Calu3 (cell line): ENCODE data around the gene MCF2L2. TPM values are rescaled to one million over a fixed set of nuclear protein-coding genes. Genes with fewer than 3 reads are reported as not detected.

Experiments used
- BruUV-seq: library from RNA; stranded (reverse); fragments of 400-500 nt; replicated peaks from 2 replicates; lab custom pipeline; 2021; lab: Mats Ljungman, UMichigan
- CTCF ChIA-PET: fragments of 300-600 bp; sonication (Branson Sonifier 250); formaldehyde crosslinking; loops from one replicate; lab custom pipeline; 2022; ENCODE audit warnings: antibody characterized with exemption; lab: Charles Lee
- DNase-seq: peaks from one replicate; pipeline ENCODE4 v3.0.0; 2022
- H3K27ac Mint-ChIP-seq: one replicate; pipeline ENCODE4 v1.8.0; 2022; ENCODE audit warnings: mixed read lengths; ENCODE audit not compliant: unreplicated experiment
- H3K27me3 Mint-ChIP-seq: one replicate; pipeline ENCODE4 v1.8.0; 2022; ENCODE audit warnings: mixed read lengths; ENCODE audit not compliant: unreplicated experiment
- H3K36me3 Mint-ChIP-seq: one replicate; pipeline ENCODE4 v1.8.0; 2022; ENCODE audit warnings: mild to moderate bottlenecking, moderate library complexity, mixed read lengths; ENCODE audit not compliant: insufficient read depth, unreplicated experiment
- H3K4me1 Mint-ChIP-seq: one replicate; pipeline ENCODE4 v1.8.0; 2022; ENCODE audit warnings: mild to moderate bottlenecking, low read depth, mixed read lengths; ENCODE audit not compliant: unreplicated experiment
- H3K4me3 Mint-ChIP-seq: one replicate; pipeline ENCODE4 v1.8.0; 2022; ENCODE audit warnings: mild to moderate bottlenecking, low read depth, moderate library complexity, mixed read lengths; ENCODE audit not compliant: unreplicated experiment
- H3K9me3 Mint-ChIP-seq: one replicate; pipeline ENCODE4 v1.8.0; 2022; ENCODE audit warnings: low read depth, mixed read lengths; ENCODE audit not compliant: unreplicated experiment
- CTCF ChIP-seq: fragments of 200-600 bp; IDR thresholded peaks from one replicate; pipeline ENCODE4 v1.8.0; 2022; ENCODE audit warnings: antibody characterized with exemption; ENCODE audit not compliant: unreplicated experiment
- intact Hi-C: fragments of 100-400 bp; cut with micrococcal nuclease; formaldehyde crosslinking; loops from one replicate; pipeline ENCODE4 v1.10.0; 2022; ENCODE audit not compliant: unreplicated experiment
- total RNA-seq: library from RNA; stranded (reverse); gene quantifications from 2 replicates; pipeline ENCODE4 v1.2.3, GENCODE V29; 2022

Gene MCF2L2
- total RNA-seq, 1 experiment from 2014 or later: 0.35 TPM

GRCh38 chr3:183392186-183393034 lies 36.0 kb downstream of the MCF2L2 start:
- CTCF ChIA-PET: no interaction called here
- intact Hi-C loops: no loop called here
- no TSS peak for BruUV-seq
- Mint-ChIP-seq H3K4me3 (no peak overlapping the region), H3K9me3 (no peaks in the 10 kb centered on the region), H3K4me1 (no peaks in the 10 kb centered on the region), H3K27ac (no peak overlapping the region), H3K36me3 (no peaks in the 10 kb centered on the region), H3K27me3 (peaks cover 70% of the 10 kb centered on the region)
- no peak for TF ChIP-seq CTCF
- no peak for DNase-seq

GRCh38 chr3:183391460-183391859 lies 37.0 kb downstream of the MCF2L2 start:
- Mint-ChIP-seq H3K27ac (no peak overlapping the region), H3K4me3 (no peak overlapping the region), H3K36me3 (no peaks in the 10 kb centered on the region), H3K4me1 (no peaks in the 10 kb centered on the region), H3K9me3 (no peaks in the 10 kb centered on the region), H3K27me3 (peaks cover 61% of the 10 kb centered on the region)
- no peak for DNase-seq
- intact Hi-C loops: no loop called here
- CTCF ChIA-PET: interaction anchor here (0.6 to 0.7 kb wide), 2 partner anchors 204 to 1492 kb away, joined by 3 read pairs; no protein-coding TSS in a partner anchor
- BruUV-seq: no TSS peak
- no peak for TF ChIP-seq CTCF

GRCh38 chr3:183390844-183391243 lies 37.6 kb downstream of the MCF2L2 start:
- no peak overlapping the region for H3K4me3 Mint-ChIP-seq
- H3K27me3 Mint-ChIP-seq: peaks cover 55% of the 10 kb centered on the region
- no peaks in the 10 kb centered on the region for H3K36me3 Mint-ChIP-seq
- CTCF ChIA-PET: interaction anchor here (0.6 to 0.7 kb wide), 3 partner anchors 203 to 1491 kb away, joined by 3 to 5 read pairs (median 3); no protein-coding TSS in a partner anchor
- peaks cover 3% of the 10 kb centered on the region for H3K4me1 Mint-ChIP-seq
- intact Hi-C loops: no loop called here
- H3K27ac Mint-ChIP-seq: no peak overlapping the region
- no peak for DNase-seq
- H3K9me3 Mint-ChIP-seq: no peaks in the 10 kb centered on the region
- no peak for TF ChIP-seq CTCF
- BruUV-seq: no TSS peak

DNA sequence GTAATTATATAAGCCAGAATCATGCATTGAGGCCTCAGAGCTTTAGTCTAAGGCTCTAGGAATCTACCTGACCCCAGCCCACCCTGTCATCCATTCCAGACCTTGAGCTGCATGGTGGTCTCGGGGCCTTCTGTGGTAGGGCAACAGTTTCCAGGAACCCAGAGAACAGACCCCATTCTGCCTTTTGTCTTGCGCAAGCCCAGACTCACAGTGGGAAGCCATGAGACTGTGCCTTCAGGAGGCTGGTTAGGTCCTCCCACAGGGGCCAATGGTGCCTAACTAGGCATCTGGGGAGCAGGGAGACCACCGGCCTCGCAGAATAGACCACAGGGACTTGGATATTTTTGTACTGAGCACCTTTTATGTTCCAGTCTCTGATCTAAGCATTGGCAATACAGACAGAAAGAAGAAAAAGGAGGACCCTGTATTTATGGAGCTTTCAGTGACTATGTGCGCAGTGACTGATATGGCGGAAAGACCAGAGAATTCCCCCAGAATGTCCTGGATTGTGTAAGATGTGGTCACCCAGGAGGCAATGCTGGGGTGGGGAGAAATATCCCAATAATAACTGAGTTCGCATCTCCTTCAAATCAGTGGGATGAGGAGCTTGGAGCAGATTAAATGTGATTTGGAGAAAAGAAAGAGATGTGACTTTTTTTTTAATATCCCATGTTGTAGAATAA lies 40.1 kb downstream of the MCF2L2 start:
- no peak for DNase-seq
- H3K27ac Mint-ChIP-seq: no peak overlapping the region
- H3K4me1 Mint-ChIP-seq: peaks cover 22% of the 10 kb centered on the region
- H3K4me3 Mint-ChIP-seq: no peak overlapping the region
- TF ChIP-seq CTCF: no peak
- no TSS peak for BruUV-seq
- no peaks in the 10 kb centered on the region for H3K36me3 Mint-ChIP-seq
- intact Hi-C loops: loop anchor here (5.0 kb wide), 2 partner anchors 481 to 676 kb away; no protein-coding TSS in a partner anchor
- H3K27me3 Mint-ChIP-seq: peaks cover 41% of the 10 kb centered on the region
- H3K9me3 Mint-ChIP-seq: no peaks in the 10 kb centered on the region
- CTCF ChIA-PET: interaction anchor here (1.9 kb wide), 1 partner anchor 204 kb away, joined by 5 read pairs; no protein-coding TSS in a partner anchor
